Testis (tissue), 3 donors: ENCODE data around the gene SPDYE4. TPM values are rescaled to one million over a fixed set of nuclear protein-coding genes. Genes with fewer than 3 reads are reported as not detected.

ENCODE experiments used
- DNase-seq: peaks from one replicate; pipeline ENCODE4 v3.0.0-alpha.2; 2019
- H3K27ac ChIP-seq, 2 donors: fragments of 200-600 bp; sonication (generic); one replicate each; pipeline ENCODE4 v1.5.1; 2019
- H3K27me3 ChIP-seq: fragments of 200-600 bp; sonication (generic); one replicate; pipeline ENCODE4 v1.5.1; 2019
- H3K36me3 ChIP-seq: fragments of 200-600 bp; sonication (generic); one replicate; pipeline ENCODE4 v1.5.1; 2017; ENCODE audit warnings: low read depth; ENCODE audit errors: missing control alignments
- H3K4me1 ChIP-seq: fragments of 200-600 bp; sonication (generic); one replicate; pipeline ENCODE4 v1.5.1; 2019
- H3K4me3 ChIP-seq, 2 donors: fragments of 200-600 bp; sonication (generic); one replicate each; pipeline ENCODE4 v1.5.1; 2017 to 2019
- H3K9me3 ChIP-seq: fragments of 200-600 bp; sonication (generic); one replicate; pipeline ENCODE4 v1.5.1; 2017
- CTCF ChIP-seq, 3 experiments: fragments of 450-650 bp in 2 of 3; fragments of 200-600 bp in 1 of 3; sonication (generic) in 1 of 3; IDR thresholded peaks; one replicate each; pipeline ENCODE4 v1.5.1; 2016 to 2019; ENCODE audit warnings: antibody characterized with exemption in 3 of 3, mild to moderate bottlenecking in 2 of 3, moderate library complexity in 1 of 3
- POLR2A ChIP-seq: fragments of 450-650 bp; IDR thresholded peaks from one replicate; pipeline ENCODE4 v1.6.1; 2017; ENCODE audit warnings: antibody characterized with exemption, mild to moderate bottlenecking, moderate library complexity
- WGBS, 2 donors: methylation state at CpG; one replicate each; pipeline ENCODE4 v1.1.5; 2018; 5-methylcytosine and 5-hydroxymethylcytosine counted together
- intact Hi-C: fragments of 100-400 bp; cut with DNase I; formaldehyde crosslinking; loops from one replicate; pipeline ENCODE4 v1.15.1; 2023; ENCODE audit warnings: low total_unique reads
- polyA plus RNA-seq: library from polyadenylated mRNA; stranded (reverse); fragments of 350-450 nt; fragmentation: Illumina TruSeq; extraction: RNeasy Lipid Tissue Mini Kit (QIAGEN cat#74804); gene quantifications from one replicate; pipeline ENCODE4 v1.2.3, GENCODE V29; 2014; ENCODE audit warnings: low read depth, low replicate concordance; ENCODE audit not compliant: insufficient read depth
- total RNA-seq, 2 donors: library from RNA; depleted of rRNA; stranded (reverse); fragments of >200 nt; gene quantifications; one replicate each; pipeline ENCODE4 v1.2.3, GENCODE V29; 2016

The SPDYE4 gene
- total and polyA plus RNA-seq, 3 donors from 2014 or later: 3.3 to 19.6 (median 17.6) TPM

GRCh38 chr17:8754890-8755289 lies 3.5 kb downstream of the SPDYE4 start:
- no peaks in the 10 kb centered on the region for H3K9me3 ChIP-seq
- H3K27me3 ChIP-seq: no peaks in the 10 kb centered on the region
- H3K27ac ChIP-seq: no peak overlapping the region
- WGBS, 2 donors: 78% methylated on average over 8 of the region's 8 CpGs
- DNase-seq: no peak
- no peak overlapping the region for H3K4me3 ChIP-seq
- intact Hi-C loops: no loop called here
- no peak for TF ChIP-seq CTCF (IDR thresholded peaks at IDR 0.05)
- TF ChIP-seq POLR2A: no peak
- no peaks in the 10 kb centered on the region for H3K4me1 ChIP-seq
- no peaks in the 10 kb centered on the region for H3K36me3 ChIP-seq

GRCh38 chr17:8753976-8754440 lies 4.3 kb downstream of the SPDYE4 start:
- H3K4me1 ChIP-seq: no peaks in the 10 kb centered on the region
- H3K4me3 ChIP-seq: no peak overlapping the region
- intact Hi-C loops: no loop called here
- WGBS, 2 donors: 47 to 69% methylated on average over 1 of the region's 1 CpG
- DNase-seq: no peak
- no peaks in the 10 kb centered on the region for H3K27me3 ChIP-seq
- no peaks in the 10 kb centered on the region for H3K36me3 ChIP-seq
- TF ChIP-seq CTCF (IDR thresholded peaks at IDR 0.05) (no peak), POLR2A (no peak)
- H3K27ac ChIP-seq: no peak overlapping the region
- no peaks in the 10 kb centered on the region for H3K9me3 ChIP-seq

GRCh38 chr17:8753136-8753975 lies 5.0 kb downstream of the SPDYE4 start:
- intact Hi-C loops: no loop called here
- no peaks in the 10 kb centered on the region for H3K36me3 ChIP-seq
- DNase-seq: no peak
- H3K4me1 ChIP-seq: no peaks in the 10 kb centered on the region
- H3K9me3 ChIP-seq: no peaks in the 10 kb centered on the region
- H3K27me3 ChIP-seq: no peaks in the 10 kb centered on the region
- TF ChIP-seq POLR2A: no peak
- TF ChIP-seq CTCF (IDR thresholded peaks at IDR 0.05): no peak
- no peak overlapping the region for H3K27ac ChIP-seq
- no peak overlapping the region for H3K4me3 ChIP-seq
- 80 to 88% methylated on average over 6 to 12 of the region's 12 CpGs for WGBS, 2 donors

GRCh38 chr17:8749616-8750015 lies 8.7 kb downstream of the SPDYE4 start:
- no peak overlapping the region for H3K27ac ChIP-seq
- H3K36me3 ChIP-seq: no peaks in the 10 kb centered on the region
- intact Hi-C loops: loop anchor here (10.0 kb wide), 1 partner anchor 335 kb away; no protein-coding TSS in a partner anchor
- no peak overlapping the region for H3K4me3 ChIP-seq
- no peaks in the 10 kb centered on the region for H3K9me3 ChIP-seq
- H3K4me1 ChIP-seq: peaks cover 5% of the 10 kb centered on the region
- H3K27me3 ChIP-seq: no peaks in the 10 kb centered on the region
- WGBS, 2 donors: 50 to 70% methylated on average over 3 of the region's 3 CpGs
- TF ChIP-seq POLR2A (no peak), CTCF (IDR thresholded peaks at IDR 0.05) (no peak)
- DNase-seq: no peak
